Astrocyte of the cerebellum (primary cell): ENCODE results near the gene ARHGEF9.

Experiments
- DNase-seq: peaks from one replicate; pipeline ENCODE4 v3.0.0-alpha.2; 2011; ENCODE audit warnings: low read depth
- H3K4me3 ChIP-seq: 2 replicates; pipeline ENCODE4 v1.5.1; 2011; ENCODE audit warnings: mild to moderate bottlenecking, low read depth, low read length, moderate library complexity
- CTCF ChIP-seq: IDR thresholded peaks from 2 replicates; pipeline ENCODE4 v1.5.1; 2012; ENCODE audit warnings: low read length, low read depth, moderate library complexity, mild to moderate bottlenecking; ENCODE audit errors: missing control alignments
- in situ Hi-C: cut with HindIII; loops from 2 replicates; pipeline ENCODE4 v1.10.0; 2017; ENCODE audit warnings: low sequenced_read_pairs

The ARHGEF9 gene

DNA sequence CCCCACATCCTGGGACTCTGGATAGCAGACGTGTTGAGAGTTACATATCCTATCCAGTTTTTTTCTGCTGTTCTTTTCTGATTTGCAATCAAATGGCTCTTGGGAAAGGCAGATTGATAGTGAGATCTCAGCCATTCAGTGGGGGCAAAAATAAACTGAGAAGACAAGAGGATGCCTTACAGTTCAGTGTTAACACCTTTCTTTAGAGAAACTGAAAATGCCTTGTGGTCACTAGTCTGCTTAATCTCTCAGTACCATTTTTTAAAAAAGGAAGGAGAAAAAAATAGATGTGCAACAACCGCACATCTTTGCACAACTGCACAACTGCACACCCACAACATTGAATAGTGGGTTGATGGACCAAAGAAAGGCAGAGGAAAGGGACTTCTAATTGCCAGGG, 109.3 kb downstream of the ARHGEF9 start:
- in situ Hi-C loops = no loop called here
- DNase-seq = no peak
- no peak overlapping the region for H3K4me3 ChIP-seq
- no peak for TF ChIP-seq CTCF

GRCh38 chrX:63673896-63674295, 111.1 kb downstream of the ARHGEF9 start:
- no peak overlapping the region for H3K4me3 ChIP-seq
- no peak for TF ChIP-seq CTCF
- in situ Hi-C loops = no loop called here
- no peak for DNase-seq

GRCh38 chrX:63664741-63665140, 120.3 kb downstream of the ARHGEF9 start:
- in situ Hi-C loops = no loop called here
- DNase-seq = no peak
- TF ChIP-seq CTCF = no peak
- H3K4me3 ChIP-seq = no peak overlapping the region

DNA sequence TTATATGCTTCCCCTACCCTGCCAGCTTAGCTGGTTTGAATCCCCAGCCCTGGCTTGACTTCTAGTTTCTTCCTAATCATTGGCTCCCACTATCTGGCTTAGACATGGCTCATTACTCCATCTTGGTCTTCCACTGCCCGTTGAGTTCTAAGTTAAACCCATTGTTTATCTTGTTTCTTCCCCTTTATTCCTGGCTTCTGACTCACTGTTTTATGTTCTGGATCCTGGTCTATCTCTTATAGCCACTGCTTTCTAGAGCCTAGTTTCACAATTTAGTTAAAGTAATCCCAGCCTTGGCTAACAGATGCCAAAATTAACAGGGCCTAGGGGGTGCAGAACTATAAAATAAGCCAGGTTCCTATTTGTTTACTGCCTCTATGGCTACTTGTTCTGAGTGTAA, 120.9 kb downstream of the ARHGEF9 start:
- no peak for DNase-seq
- no peak overlapping the region for H3K4me3 ChIP-seq
- in situ Hi-C loops = no loop called here
- no peak for TF ChIP-seq CTCF

- H3K4me3 ChIP-seq = no peak overlapping the region
- TF ChIP-seq CTCF = no peak
- no peak for DNase-seq
- in situ Hi-C loops = no loop called here
Observed at GRCh38 chrX:63661676-63662075, 123.3 kb downstream of the ARHGEF9 start.

DNA sequence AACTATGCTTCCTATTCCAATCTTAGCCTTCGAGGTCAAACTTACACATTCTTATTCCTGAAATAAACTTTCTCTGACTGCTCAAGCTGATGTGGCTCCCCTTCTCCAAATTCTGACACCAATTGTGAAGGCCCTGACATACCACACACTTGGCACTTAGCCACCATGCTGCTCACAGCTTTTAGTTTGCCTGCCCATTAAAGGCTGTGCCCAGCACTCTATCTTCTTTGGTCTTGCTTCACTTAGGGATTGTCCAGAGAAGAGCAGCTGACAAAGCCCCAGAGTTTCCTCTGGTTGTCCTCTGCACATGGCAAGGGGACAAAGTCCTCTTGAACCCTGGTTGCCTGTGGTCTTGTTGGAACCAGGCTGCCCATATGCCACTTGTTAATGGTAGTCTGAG, 126.1 kb downstream of the ARHGEF9 start:
- in situ Hi-C loops = no loop called here
- DNase-seq = no peak
- H3K4me3 ChIP-seq = no peak overlapping the region
- no peak for TF ChIP-seq CTCF

DNA sequence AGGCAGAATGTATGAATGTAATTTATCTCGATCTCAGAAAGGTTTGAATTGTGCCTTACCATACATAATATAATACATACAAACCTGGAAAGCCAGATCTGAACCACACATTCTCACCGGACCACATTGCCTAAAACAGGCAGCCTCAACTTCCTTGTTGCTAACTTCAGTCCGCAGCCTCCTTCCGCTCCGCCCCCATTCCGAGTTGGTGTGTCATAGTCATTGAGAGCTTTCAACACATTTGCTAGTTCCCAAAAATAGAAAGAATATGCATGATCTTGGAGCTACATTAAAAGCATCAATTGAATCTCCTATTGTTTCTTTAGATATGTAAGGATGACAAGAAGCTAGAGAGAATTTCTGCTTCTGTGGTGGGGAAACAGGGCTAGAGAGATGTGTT, 127.2 kb downstream of the ARHGEF9 start:
- in situ Hi-C loops = no loop called here
- DNase-seq = peak; percentile 26
- H3K4me3 ChIP-seq = no peak overlapping the region
- TF ChIP-seq CTCF = no peak
